HepG2 (cell line): ENCODE results near the gene ACTN4. TPM values are rescaled to one million over a fixed set of nuclear protein-coding genes. Genes with fewer than 3 reads are reported as not detected.
A peak's percentile ranks its signal among the peaks of the same experiment; 100 is the strongest.

Source experiments
- BORCS8-MEF2B ChIP-seq: sonication (generic); formaldehyde crosslinking; IDR thresholded peaks from 2 replicates; pipeline ENCODE4 v1.8.0; 2022; ENCODE audit warnings: mild to moderate bottlenecking, missing genetic modification reagents
- CHCHD3 ChIP-seq: sonication (generic); formaldehyde crosslinking; IDR thresholded peaks from 2 replicates; pipeline ENCODE4 v1.8.0; 2022; ENCODE audit warnings: mild to moderate bottlenecking, missing genetic modification reagents, moderate library complexity
- GABPA ChIP-seq, 2 experiments: IDR thresholded peaks; 2 replicates each; pipeline ENCODE4 v1.6.1; 2011 to 2016; ENCODE audit warnings: low read depth in 2 of 2, low read length in 1 of 2, missing biosample characterization in 1 of 2, missing genetic modification characterization in 1 of 2
- GATA4 ChIP-seq: sonication (generic); IDR thresholded peaks from 2 replicates; pipeline ENCODE4 v1.6.1; 2016; ENCODE audit warnings: antibody characterized with exemption, low read depth, borderline replicate concordance
- GZF1 ChIP-seq: sonication (generic); formaldehyde crosslinking; IDR thresholded peaks from 2 replicates; pipeline ENCODE4 v1.5.1; 2020; ENCODE audit warnings: mild to moderate bottlenecking, missing genetic modification reagents
- HMG20A ChIP-seq: IDR thresholded peaks from 2 replicates; pipeline ENCODE4 v1.6.1; 2016; ENCODE audit warnings: borderline replicate concordance
- NCOR1 ChIP-seq: fragments of 200-600 bp; sonication (generic); IDR thresholded peaks from 2 replicates; pipeline ENCODE4 v1.7.0; 2017; ENCODE audit warnings: antibody characterized with exemption, low read length, borderline replicate concordance
- NFE2 ChIP-seq: sonication (generic); formaldehyde crosslinking; IDR thresholded peaks from 2 replicates; pipeline ENCODE4 v1.4.0; 2020; ENCODE audit warnings: missing genetic modification reagents
- NFE2L2 ChIP-seq: fragments of 150-350 bp; IDR thresholded peaks from 2 replicates; pipeline ENCODE4 v1.6.1; 2014; ENCODE audit warnings: low read length
- RARA ChIP-seq: IDR thresholded peaks from 2 replicates; pipeline ENCODE4 v1.6.1; 2016; ENCODE audit warnings: missing genetic modification reagents, missing compliant biosample characterization
- RBM39 ChIP-seq: fragments of 200-400 bp; formaldehyde crosslinking; IDR thresholded peaks from one replicate; pipeline ENCODE4 v1.6.1; 2018; ENCODE audit warnings: antibody characterized with exemption, mild to moderate bottlenecking, low read depth, low read length; ENCODE audit not compliant: poor library complexity, severe bottlenecking
- SALL1 ChIP-seq: sonication (generic); formaldehyde crosslinking; IDR thresholded peaks from 2 replicates; pipeline ENCODE4 v1.8.0; 2022; ENCODE audit warnings: mild to moderate bottlenecking, missing genetic modification reagents
- SIX4 ChIP-seq: sonication (generic); formaldehyde crosslinking; IDR thresholded peaks from 2 replicates; pipeline ENCODE4 v1.4.0; 2020; ENCODE audit warnings: missing genetic modification reagents
- SRSF1 ChIP-seq: fragments of 200-400 bp; formaldehyde crosslinking; optimal IDR thresholded peaks from 2 replicates; pipeline ENCODE3; 2017; ENCODE audit warnings: mild to moderate bottlenecking, low read depth, low read length, moderate library complexity
- SSRP1 ChIP-seq: IDR thresholded peaks from 2 replicates; pipeline ENCODE4 v1.6.1; 2016; ENCODE audit warnings: control low read depth
- TBX3 ChIP-seq: fragments of 450-650 bp; IDR thresholded peaks from 2 replicates; pipeline ENCODE4 v1.6.1; 2017; ENCODE audit warnings: antibody characterized with exemption, mild to moderate bottlenecking, inconsistent platforms, borderline replicate concordance
- ZBTB1 ChIP-seq: sonication (generic); formaldehyde crosslinking; IDR thresholded peaks from 2 replicates; pipeline ENCODE4 v1.4.0; 2020; ENCODE audit warnings: missing genetic modification reagents, borderline replicate concordance
- ZBTB7B ChIP-seq: sonication (generic); formaldehyde crosslinking; IDR thresholded peaks from 2 replicates; pipeline ENCODE4 v1.4.0; 2020; ENCODE audit warnings: missing genetic modification reagents
- ZKSCAN5 ChIP-seq: sonication (generic); formaldehyde crosslinking; IDR thresholded peaks from 2 replicates; pipeline ENCODE4 v1.5.1; 2020; ENCODE audit warnings: mild to moderate bottlenecking, missing genetic modification reagents
- ZNF335 ChIP-seq: sonication (generic); formaldehyde crosslinking; IDR thresholded peaks from 2 replicates; pipeline ENCODE4 v1.4.0; 2020; ENCODE audit warnings: missing genetic modification reagents
- ZNF546 ChIP-seq: sonication (generic); formaldehyde crosslinking; conservative IDR thresholded peaks from 2 replicates; pipeline ENCODE4 v1.8.1; 2023; ENCODE audit warnings: mild to moderate bottlenecking, missing genetic modification reagents
- ZNF672 ChIP-seq: sonication (generic); formaldehyde crosslinking; IDR thresholded peaks from 2 replicates; pipeline ENCODE4 v1.8.1; 2022; ENCODE audit warnings: missing genetic modification reagents
- ZNF775 ChIP-seq: sonication (generic); formaldehyde crosslinking; IDR thresholded peaks from 2 replicates; pipeline ENCODE4 v1.4.0; 2020; ENCODE audit warnings: missing genetic modification reagents, mild to moderate bottlenecking, moderate library complexity, borderline replicate concordance
- ZNF776 ChIP-seq: sonication (generic); formaldehyde crosslinking; IDR thresholded peaks from 2 replicates; pipeline ENCODE4 v1.4.0; 2020; ENCODE audit warnings: mild to moderate bottlenecking, missing genetic modification reagents
- polyA plus RNA-seq, 8 experiments: library from polyadenylated mRNA; depleted of rRNA in 3 of 8; stranded (reverse) in 7 of 8; unstranded in 1 of 8; fragments of >200 nt; fragmentation: Illumina TruSeq in 4 of 8; extraction: Trizol in 4 of 8; gene quantifications; 2 replicates each; pipeline versions ENCODE4 v1.2.1 to v1.2.3, GENCODE V29; 2011 to 2016; ENCODE audit warnings: low read depth in 4 of 8, missing spikeins in 1 of 8, mixed read lengths in 1 of 8; ENCODE audit not compliant: insufficient read depth in 1 of 8
- total RNA-seq, 5 experiments: library from RNA; depleted of rRNA; stranded (reverse); fragments of >200 nt; fragmentation: Illumina TruSeq; extraction: Trizol; gene quantifications; 2 replicates each; pipeline ENCODE4 v1.2.3, GENCODE V29; 2016; ENCODE audit warnings: low read depth in 1 of 5
- TF ChIP-seq, protein P1 (sequence below): sonication (generic); formaldehyde crosslinking; IDR thresholded peaks from 2 replicates; pipeline ENCODE4 v1.5.1; 2020; ENCODE audit warnings: mild to moderate bottlenecking, missing genetic modification reagents, borderline replicate concordance
- TF ChIP-seq, protein P2 (sequence below): sonication (generic); formaldehyde crosslinking; IDR thresholded peaks from 2 replicates; pipeline ENCODE4 v1.4.0; 2020; ENCODE audit warnings: missing genetic modification reagents

The ACTN4 gene
- total and polyA plus RNA-seq, 2 of the 13 experiments (the other 11 are each of a cell fraction or from before 2014, with no cell fraction given) = 171 to 192 TPM

DNA sequence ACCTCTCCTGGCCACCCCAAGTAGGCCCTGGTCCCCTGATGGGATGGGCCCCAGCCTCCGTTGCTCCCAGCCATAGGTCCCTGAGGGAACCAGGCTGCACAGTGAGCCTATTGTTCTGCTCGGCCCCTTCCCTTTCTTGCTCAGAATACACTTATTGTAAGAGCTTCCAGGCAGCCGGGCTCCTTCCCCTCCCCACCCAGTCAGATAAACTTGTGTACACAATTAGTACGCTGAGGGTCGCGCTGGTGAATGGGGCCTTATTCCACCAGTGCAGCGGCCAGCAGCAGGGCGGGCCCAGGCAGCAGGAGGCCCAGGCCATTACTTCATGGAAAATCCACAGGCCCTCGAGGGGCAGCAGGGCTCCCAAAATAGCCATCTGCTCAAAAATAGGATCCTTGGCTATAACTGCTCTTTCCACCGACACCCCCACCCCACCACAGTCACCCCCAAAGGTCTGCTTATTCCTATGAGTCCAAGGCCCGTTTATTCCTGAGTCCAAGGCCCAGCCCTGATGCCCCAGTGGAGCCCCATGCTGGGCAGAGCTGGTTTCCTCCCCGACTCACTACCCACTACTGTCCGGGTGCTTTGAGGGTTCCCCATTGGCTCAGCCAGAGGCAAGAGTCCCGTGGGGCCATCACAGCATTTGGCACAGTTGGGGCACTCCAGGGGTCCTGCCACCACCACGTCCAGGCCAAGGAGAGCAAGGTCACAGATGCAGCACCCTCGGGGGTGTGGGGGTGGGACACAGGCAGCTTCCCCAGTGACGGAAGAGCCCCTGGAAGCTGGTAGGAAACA lies 74.7 kb downstream of the ACTN4 start (continued):
- no peak; the same call in 1 of the 2 replicates for TF ChIP-seq BORCS8-MEF2B (CRISPR knock-in tag)
- peak; percentile 99 for TF ChIP-seq ZBTB7B
- TF ChIP-seq NCOR1 = no peak
- no peak for TF ChIP-seq ZKSCAN5
- TF ChIP-seq ZBTB1 (CRISPR knock-in tag) = no peak
- TF ChIP-seq NFE2 = no peak
- TF ChIP-seq SSRP1 (CRISPR knock-in tag) = no peak
- TF ChIP-seq ZNF776 (CRISPR knock-in tag) = no peak
- TF ChIP-seq, protein P1, sequence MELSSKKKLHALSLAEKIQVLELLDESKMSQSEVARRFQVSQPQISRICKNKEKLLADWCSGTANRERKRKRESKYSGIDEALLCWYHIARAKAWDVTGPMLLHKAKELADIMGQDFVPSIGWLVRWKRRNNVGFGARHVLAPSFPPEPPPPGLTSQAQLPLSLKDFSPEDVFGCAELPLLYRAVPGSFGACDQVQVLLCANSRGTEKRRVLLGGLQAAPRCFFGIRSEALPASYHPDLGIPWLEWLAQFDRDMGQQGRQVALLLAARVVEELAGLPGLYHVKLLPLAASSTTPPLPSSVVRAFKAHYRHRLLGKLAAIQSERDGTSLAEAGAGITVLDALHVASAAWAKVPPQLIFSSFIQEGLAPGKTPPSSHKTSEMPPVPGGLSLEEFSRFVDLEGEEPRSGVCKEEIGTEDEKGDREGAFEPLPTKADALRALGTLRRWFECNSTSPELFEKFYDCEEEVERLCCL (CRISPR knock-in tag) = no peak
- TF ChIP-seq SRSF1 = peak; percentile 47
- no peak for TF ChIP-seq TBX3
- no peak for TF ChIP-seq RBM39
- TF ChIP-seq GABPA (IDR thresholded peaks at IDR 0.05; ENCODE audit: low read depth, low read length) = no peak
- TF ChIP-seq GABPA (CRISPR knock-in tag; IDR thresholded peaks at IDR 0.05; ENCODE audit: low read depth) = no peak
- no peak for TF ChIP-seq GZF1
- peak; percentile 83 for TF ChIP-seq SALL1 (CRISPR knock-in tag)
- peak; percentile 37; the same call in 1 of the 2 replicates for TF ChIP-seq RARA (CRISPR knock-in tag)
- TF ChIP-seq GATA4 = peak; percentile 64; the same call in 1 of the 2 replicates
- no peak for TF ChIP-seq ZNF672 (CRISPR knock-in tag)
- no peak for TF ChIP-seq SIX4
- peak; percentile 58; the same call in 1 of the 2 replicates for TF ChIP-seq HMG20A (CRISPR knock-in tag)
- TF ChIP-seq ZNF775 (CRISPR knock-in tag) = no peak
- no peak for TF ChIP-seq NFE2L2
- peak; percentile 58; the same call in 1 of the 2 replicates for TF ChIP-seq ZNF335 (CRISPR knock-in tag)
- TF ChIP-seq, protein P2, sequence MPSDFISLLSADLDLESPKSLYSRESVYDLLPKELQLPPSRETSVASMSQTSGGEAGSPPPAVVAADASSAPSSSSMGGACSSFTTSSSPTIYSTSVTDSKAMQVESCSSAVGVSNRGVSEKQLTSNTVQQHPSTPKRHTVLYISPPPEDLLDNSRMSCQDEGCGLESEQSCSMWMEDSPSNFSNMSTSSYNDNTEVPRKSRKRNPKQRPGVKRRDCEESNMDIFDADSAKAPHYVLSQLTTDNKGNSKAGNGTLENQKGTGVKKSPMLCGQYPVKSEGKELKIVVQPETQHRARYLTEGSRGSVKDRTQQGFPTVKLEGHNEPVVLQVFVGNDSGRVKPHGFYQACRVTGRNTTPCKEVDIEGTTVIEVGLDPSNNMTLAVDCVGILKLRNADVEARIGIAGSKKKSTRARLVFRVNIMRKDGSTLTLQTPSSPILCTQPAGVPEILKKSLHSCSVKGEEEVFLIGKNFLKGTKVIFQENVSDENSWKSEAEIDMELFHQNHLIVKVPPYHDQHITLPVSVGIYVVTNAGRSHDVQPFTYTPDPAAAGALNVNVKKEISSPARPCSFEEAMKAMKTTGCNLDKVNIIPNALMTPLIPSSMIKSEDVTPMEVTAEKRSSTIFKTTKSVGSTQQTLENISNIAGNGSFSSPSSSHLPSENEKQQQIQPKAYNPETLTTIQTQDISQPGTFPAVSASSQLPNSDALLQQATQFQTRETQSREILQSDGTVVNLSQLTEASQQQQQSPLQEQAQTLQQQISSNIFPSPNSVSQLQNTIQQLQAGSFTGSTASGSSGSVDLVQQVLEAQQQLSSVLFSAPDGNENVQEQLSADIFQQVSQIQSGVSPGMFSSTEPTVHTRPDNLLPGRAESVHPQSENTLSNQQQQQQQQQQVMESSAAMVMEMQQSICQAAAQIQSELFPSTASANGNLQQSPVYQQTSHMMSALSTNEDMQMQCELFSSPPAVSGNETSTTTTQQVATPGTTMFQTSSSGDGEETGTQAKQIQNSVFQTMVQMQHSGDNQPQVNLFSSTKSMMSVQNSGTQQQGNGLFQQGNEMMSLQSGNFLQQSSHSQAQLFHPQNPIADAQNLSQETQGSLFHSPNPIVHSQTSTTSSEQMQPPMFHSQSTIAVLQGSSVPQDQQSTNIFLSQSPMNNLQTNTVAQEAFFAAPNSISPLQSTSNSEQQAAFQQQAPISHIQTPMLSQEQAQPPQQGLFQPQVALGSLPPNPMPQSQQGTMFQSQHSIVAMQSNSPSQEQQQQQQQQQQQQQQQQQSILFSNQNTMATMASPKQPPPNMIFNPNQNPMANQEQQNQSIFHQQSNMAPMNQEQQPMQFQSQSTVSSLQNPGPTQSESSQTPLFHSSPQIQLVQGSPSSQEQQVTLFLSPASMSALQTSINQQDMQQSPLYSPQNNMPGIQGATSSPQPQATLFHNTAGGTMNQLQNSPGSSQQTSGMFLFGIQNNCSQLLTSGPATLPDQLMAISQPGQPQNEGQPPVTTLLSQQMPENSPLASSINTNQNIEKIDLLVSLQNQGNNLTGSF (CRISPR knock-in tag) = no peak
- TF ChIP-seq ZNF546 (CRISPR knock-in tag) = no peak
- 0 out of 2 replicates have a peak, but pooled peaks have one; percentile 48 for TF ChIP-seq CHCHD3 (CRISPR knock-in tag)
